ENCODE results near the gene N4BP3.

The N4BP3 gene

DNA sequence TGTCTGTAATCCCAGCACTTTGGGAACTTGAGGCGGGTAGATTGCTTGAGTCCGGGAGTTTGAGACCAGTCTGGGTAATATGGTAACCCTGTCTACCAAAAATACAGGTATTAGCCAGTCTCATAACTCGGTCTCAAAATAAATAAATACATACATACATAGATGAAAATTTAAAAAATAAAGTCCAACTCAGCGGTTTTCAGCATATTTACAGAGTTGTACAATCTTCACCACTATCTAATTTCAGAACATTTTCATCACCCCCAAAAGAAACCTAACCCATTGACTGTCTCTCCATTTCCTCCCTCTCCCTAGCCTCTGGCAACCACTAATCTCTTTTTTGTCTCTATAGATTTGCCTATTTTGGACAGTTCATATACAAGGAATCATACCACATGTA lies 28.2 kb downstream of the N4BP3 start:
- Histone ChIP-seq H3K27me3 (ENCODE audit: insufficient read depth, poor library complexity, severe bottlenecking) (no peaks in the 10 kb centered on the region), H3K4me3 (replicated peaks; ENCODE audit: insufficient read depth, low read length) (no peak overlapping the region), H3K27ac (replicated peaks) (no peak overlapping the region)
- TF ChIP-seq POLR2AphosphoS5 (IDR thresholded peaks at IDR 0.05; ENCODE audit: low read depth), result no peak
- TF ChIP-seq, protein P1, sequence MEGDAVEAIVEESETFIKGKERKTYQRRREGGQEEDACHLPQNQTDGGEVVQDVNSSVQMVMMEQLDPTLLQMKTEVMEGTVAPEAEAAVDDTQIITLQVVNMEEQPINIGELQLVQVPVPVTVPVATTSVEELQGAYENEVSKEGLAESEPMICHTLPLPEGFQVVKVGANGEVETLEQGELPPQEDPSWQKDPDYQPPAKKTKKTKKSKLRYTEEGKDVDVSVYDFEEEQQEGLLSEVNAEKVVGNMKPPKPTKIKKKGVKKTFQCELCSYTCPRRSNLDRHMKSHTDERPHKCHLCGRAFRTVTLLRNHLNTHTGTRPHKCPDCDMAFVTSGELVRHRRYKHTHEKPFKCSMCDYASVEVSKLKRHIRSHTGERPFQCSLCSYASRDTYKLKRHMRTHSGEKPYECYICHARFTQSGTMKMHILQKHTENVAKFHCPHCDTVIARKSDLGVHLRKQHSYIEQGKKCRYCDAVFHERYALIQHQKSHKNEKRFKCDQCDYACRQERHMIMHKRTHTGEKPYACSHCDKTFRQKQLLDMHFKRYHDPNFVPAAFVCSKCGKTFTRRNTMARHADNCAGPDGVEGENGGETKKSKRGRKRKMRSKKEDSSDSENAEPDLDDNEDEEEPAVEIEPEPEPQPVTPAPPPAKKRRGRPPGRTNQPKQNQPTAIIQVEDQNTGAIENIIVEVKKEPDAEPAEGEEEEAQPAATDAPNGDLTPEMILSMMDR (IDR thresholded peaks at IDR 0.05; ENCODE audit: insufficient read depth, low read length), result no peak
- TF ChIP-seq SPI1 (IDR thresholded peaks at IDR 0.05; ENCODE audit: borderline replicate concordance, low read depth), result no peak
- no peak for TF ChIP-seq GABPA (IDR thresholded peaks at IDR 0.05; ENCODE audit: low read depth)
- TF ChIP-seq, protein P2, sequence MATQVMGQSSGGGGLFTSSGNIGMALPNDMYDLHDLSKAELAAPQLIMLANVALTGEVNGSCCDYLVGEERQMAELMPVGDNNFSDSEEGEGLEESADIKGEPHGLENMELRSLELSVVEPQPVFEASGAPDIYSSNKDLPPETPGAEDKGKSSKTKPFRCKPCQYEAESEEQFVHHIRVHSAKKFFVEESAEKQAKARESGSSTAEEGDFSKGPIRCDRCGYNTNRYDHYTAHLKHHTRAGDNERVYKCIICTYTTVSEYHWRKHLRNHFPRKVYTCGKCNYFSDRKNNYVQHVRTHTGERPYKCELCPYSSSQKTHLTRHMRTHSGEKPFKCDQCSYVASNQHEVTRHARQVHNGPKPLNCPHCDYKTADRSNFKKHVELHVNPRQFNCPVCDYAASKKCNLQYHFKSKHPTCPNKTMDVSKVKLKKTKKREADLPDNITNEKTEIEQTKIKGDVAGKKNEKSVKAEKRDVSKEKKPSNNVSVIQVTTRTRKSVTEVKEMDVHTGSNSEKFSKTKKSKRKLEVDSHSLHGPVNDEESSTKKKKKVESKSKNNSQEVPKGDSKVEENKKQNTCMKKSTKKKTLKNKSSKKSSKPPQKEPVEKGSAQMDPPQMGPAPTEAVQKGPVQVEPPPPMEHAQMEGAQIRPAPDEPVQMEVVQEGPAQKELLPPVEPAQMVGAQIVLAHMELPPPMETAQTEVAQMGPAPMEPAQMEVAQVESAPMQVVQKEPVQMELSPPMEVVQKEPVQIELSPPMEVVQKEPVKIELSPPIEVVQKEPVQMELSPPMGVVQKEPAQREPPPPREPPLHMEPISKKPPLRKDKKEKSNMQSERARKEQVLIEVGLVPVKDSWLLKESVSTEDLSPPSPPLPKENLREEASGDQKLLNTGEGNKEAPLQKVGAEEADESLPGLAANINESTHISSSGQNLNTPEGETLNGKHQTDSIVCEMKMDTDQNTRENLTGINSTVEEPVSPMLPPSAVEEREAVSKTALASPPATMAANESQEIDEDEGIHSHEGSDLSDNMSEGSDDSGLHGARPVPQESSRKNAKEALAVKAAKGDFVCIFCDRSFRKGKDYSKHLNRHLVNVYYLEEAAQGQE (IDR thresholded peaks at IDR 0.05; ENCODE audit: insufficient replicate concordance, low read depth), result no peak
- no peak for DNase-seq (ENCODE audit: low read depth in 1 of 2, low spot score in 1 of 2)

DNA sequence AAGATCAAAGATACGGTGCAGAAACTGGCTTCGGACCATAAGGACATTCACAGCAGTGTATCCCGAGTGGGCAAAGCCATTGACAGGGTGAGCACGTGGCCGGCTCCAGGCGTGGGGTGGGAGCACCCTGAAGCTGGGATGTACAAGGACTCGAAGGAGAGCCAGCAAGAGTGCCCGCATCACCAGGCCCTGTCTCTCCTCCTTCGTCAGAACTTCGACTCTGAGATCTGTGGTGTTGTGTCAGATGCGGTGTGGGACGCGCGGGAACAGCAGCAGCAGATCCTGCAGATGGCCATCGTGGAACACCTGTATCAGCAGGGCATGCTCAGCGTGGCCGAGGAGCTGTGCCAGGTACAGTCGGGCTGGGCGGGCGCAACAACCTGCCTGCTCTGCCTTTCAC lies 29.3 kb downstream of the N4BP3 start:
- DNase-seq (ENCODE audit: low read depth in 1 of 2, low spot score in 1 of 2), result no peak
- no peak overlapping the region for H3K4me3 ChIP-seq (replicated peaks; ENCODE audit: insufficient read depth, low read length)
- H3K27ac ChIP-seq (replicated peaks), result no peak overlapping the region
- TF ChIP-seq, protein P1 (IDR thresholded peaks at IDR 0.05; ENCODE audit: insufficient read depth, low read length), result no peak
- TF ChIP-seq GABPA (IDR thresholded peaks at IDR 0.05; ENCODE audit: low read depth), result no peak
- TF ChIP-seq POLR2AphosphoS5 (IDR thresholded peaks at IDR 0.05; ENCODE audit: low read depth), result no peak
- TF ChIP-seq, protein P2 (IDR thresholded peaks at IDR 0.05; ENCODE audit: insufficient replicate concordance, low read depth), result no peak
- no peak for TF ChIP-seq SPI1 (IDR thresholded peaks at IDR 0.05; ENCODE audit: borderline replicate concordance, low read depth)
- H3K27me3 ChIP-seq (ENCODE audit: insufficient read depth, poor library complexity, severe bottlenecking), result no peaks in the 10 kb centered on the region

DNA sequence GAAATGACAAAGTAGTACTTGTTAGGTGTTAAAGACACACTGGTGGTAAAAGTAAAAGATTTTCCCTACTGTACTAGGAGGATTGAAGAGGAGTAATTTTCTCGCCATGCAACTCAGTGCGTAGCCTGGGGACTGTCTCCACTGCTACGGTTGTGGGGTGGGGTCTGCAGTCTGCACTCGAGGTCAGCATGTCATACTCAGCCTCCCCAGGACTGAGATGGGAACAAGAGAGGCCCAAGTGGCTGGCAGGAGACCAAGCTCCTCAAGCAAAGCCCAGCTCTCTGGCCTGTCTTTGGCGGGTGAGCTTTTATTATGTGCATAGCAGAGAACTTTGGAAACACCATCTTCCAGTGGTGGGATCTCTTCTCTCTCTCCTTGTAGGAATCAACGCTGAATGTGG lies 29.9 kb downstream of the N4BP3 start:
- H3K27me3 ChIP-seq (ENCODE audit: insufficient read depth, poor library complexity, severe bottlenecking), result no peaks in the 10 kb centered on the region
- no peak overlapping the region for H3K4me3 ChIP-seq (replicated peaks; ENCODE audit: insufficient read depth, low read length)
- TF ChIP-seq, protein P1 (IDR thresholded peaks at IDR 0.05; ENCODE audit: insufficient read depth, low read length), result no peak
- TF ChIP-seq, protein P2 (IDR thresholded peaks at IDR 0.05; ENCODE audit: insufficient replicate concordance, low read depth), result no peak
- TF ChIP-seq SPI1 (IDR thresholded peaks at IDR 0.05; ENCODE audit: borderline replicate concordance, low read depth) (no peak), GABPA (IDR thresholded peaks at IDR 0.05; ENCODE audit: low read depth) (no peak), POLR2AphosphoS5 (IDR thresholded peaks at IDR 0.05; ENCODE audit: low read depth) (no peak)
- no peak overlapping the region for H3K27ac ChIP-seq (replicated peaks)
- DNase-seq (ENCODE audit: low read depth in 1 of 2, low spot score in 1 of 2), result no peak

All from HL-60 (cell line).